ENCODE results near the gene ELF1. TPM values are rescaled to one million over a fixed set of nuclear protein-coding genes. Genes with fewer than 3 reads are reported as not detected.
"Not testable (repeated sequence)": the region's sequence is repeated elsewhere in the genome, so short reads cannot be mapped to it uniquely, and the experiment has no call there.

ELF1 gene
- total and polyA plus RNA-seq, 11 donors: 7.7 to 75.4 (median 33.5) TPM

GRCh38 chr13:40886017-40886416 lies 133.1 kb downstream of the ELF1 start:
- Histone ChIP-seq H3K27me3 (no peaks in the 10 kb centered on the region), H3K36me3 (peaks cover 0 to 5% (median 0%) of the 10 kb centered on the region in 9 donors), H3K27ac (no peak overlapping the region), H3K4me1 (no peaks in the 10 kb centered on the region), H3K4me3 (no peak overlapping the region), H3K9me3 (no peaks in the 10 kb centered on the region)
- intact Hi-C loops (cut with DNase I): no loop called here
- TF ChIP-seq CTCF (IDR thresholded peaks at IDR 0.05): no peak
- no peak for TF ChIP-seq POLR2A (IDR thresholded peaks at IDR 0.05)
- 88 to 94% (median 91%) methylated on average over 3 of the region's 3 CpGs for WGBS, 4 donors
- DNase-seq (no peak), ATAC-seq (no peak)

- intact Hi-C loops (cut with DNase I); H3K4me1 ChIP-seq; H3K4me3 ChIP-seq; ATAC-seq; H3K27ac ChIP-seq; H3K9me3 ChIP-seq; H3K36me3 ChIP-seq; DNase-seq; H3K27me3 ChIP-seq: not testable (repeated sequence)
- whole genome bisulfite sequencing, 4 donors: no CpG with 5 or more reads among the region's 1 CpG
Measured at GRCh38 chr13:40884175-40884574, 134.9 kb downstream of the ELF1 start.

Other genes starting within 250 kb of the ELF1 start
- 10 to 100 TPM; 21.9 to 33.1 (median 27.1) TPM for gene MRPS31, start 248.1 kb downstream of the ELF1 start, total RNA-seq
- 10 to 100 TPM; 40.6 to 62.7 TPM for gene MRPS31, start 248.1 kb downstream of the ELF1 start, polyA plus RNA-seq
- 10 to 100 TPM in 1 of 9 donors, 1 to 10 TPM in 8; 3.7 to 10.4 (median 5.1) TPM for gene SLC25A15, start 229.7 kb downstream of the ELF1 start, total RNA-seq
- 10 to 100 TPM in 1 of 2 donors, under 1 TPM in 1; 0.84 to 10.4 TPM for gene SLC25A15, start 229.7 kb downstream of the ELF1 start, polyA plus RNA-seq
- 10 to 100 TPM; 12.4 to 24.6 (median 20.6) TPM for gene WBP4, start 42.2 kb upstream of the ELF1 start, total RNA-seq
- 10 to 100 TPM; 19.5 to 29.9 TPM for gene WBP4, start 42.2 kb upstream of the ELF1 start, polyA plus RNA-seq
- 10 to 100 TPM in 2 of 9 donors, 1 to 10 TPM in 7; 6.1 to 11.9 (median 6.7) TPM for gene KBTBD6, start 113.5 kb upstream of the ELF1 start, total RNA-seq
- 1 to 10 TPM; 3.3 to 3.4 TPM for gene KBTBD6, start 113.5 kb upstream of the ELF1 start, polyA plus RNA-seq
- 1 to 10 TPM; 4.2 to 9.1 (median 6.0) TPM for gene KBTBD7, start 175.3 kb upstream of the ELF1 start, total RNA-seq
- gene KBTBD7, start 175.3 kb upstream of the ELF1 start, polyA plus RNA-seq: 1 to 10 TPM; 2.2 to 2.6 TPM
- gene MTRF1, start 244.3 kb upstream of the ELF1 start, total RNA-seq: 10 to 100 TPM in 6 of 9 donors, 1 to 10 TPM in 3; 8.3 to 12.0 (median 10.7) TPM
- gene MTRF1, start 244.3 kb upstream of the ELF1 start, polyA plus RNA-seq: 1 to 10 TPM; 8.8 to 9.2 TPM